ENCODE data around the gene SYCN. TPM values are rescaled to one million over a fixed set of nuclear protein-coding genes. Genes with fewer than 3 reads are reported as not detected.

Gene SYCN
- total and polyA plus RNA-seq, 8 donors = not detected

- H3K27ac ChIP-seq = no peak overlapping the region
- intact Hi-C loops (cut with DNase I) = no loop called here
- peaks cover 0 to 97% of the 10 kb centered on the region in 2 donors for H3K36me3 ChIP-seq
- no peaks in the 10 kb centered on the region for H3K27me3 ChIP-seq
- no peak for TF ChIP-seq CTCF (IDR thresholded peaks at IDR 0.05)
- DNase-seq = no peak
- H3K4me3 ChIP-seq = no peak overlapping the region
- H3K9me3 ChIP-seq = no peaks in the 10 kb centered on the region
- no peaks in the 10 kb centered on the region for H3K4me1 ChIP-seq
- ATAC-seq = no peak
Measured at GRCh38 chr19:39174558-39175544, 29.2 kb downstream of the SYCN start.

GRCh38 chr19:39174142-39174541, 29.9 kb downstream of the SYCN start:
- no peaks in the 10 kb centered on the region for H3K9me3 ChIP-seq
- no peak overlapping the region for H3K27ac ChIP-seq
- intact Hi-C loops (cut with DNase I) = no loop called here
- no peak overlapping the region for H3K4me3 ChIP-seq
- no peaks in the 10 kb centered on the region for H3K4me1 ChIP-seq
- DNase-seq = no peak
- peaks cover 0 to 97% of the 10 kb centered on the region in 2 donors for H3K36me3 ChIP-seq
- TF ChIP-seq CTCF (IDR thresholded peaks at IDR 0.05) = no peak
- no peaks in the 10 kb centered on the region for H3K27me3 ChIP-seq
- no peak for ATAC-seq

GRCh38 chr19:39173502-39173991, 30.5 kb downstream of the SYCN start:
- H3K27ac ChIP-seq = no peak overlapping the region
- H3K36me3 ChIP-seq = peaks cover 0 to 91% of the 10 kb centered on the region in 2 donors
- no peaks in the 10 kb centered on the region for H3K9me3 ChIP-seq
- TF ChIP-seq CTCF (IDR thresholded peaks at IDR 0.05) = no peak
- no peaks in the 10 kb centered on the region for H3K4me1 ChIP-seq
- no peak overlapping the region for H3K4me3 ChIP-seq
- DNase-seq = no peak
- no peak for ATAC-seq
- no peaks in the 10 kb centered on the region for H3K27me3 ChIP-seq
- intact Hi-C loops (cut with DNase I) = no loop called here

- Histone ChIP-seq H3K4me1 (peaks cover 0 to 5% of the 10 kb centered on the region in 2 donors), H3K27me3 (no peaks in the 10 kb centered on the region), H3K36me3 (peaks cover 0 to 85% of the 10 kb centered on the region in 2 donors), H3K4me3 (no peak overlapping the region), H3K27ac (no peak overlapping the region), H3K9me3 (no peaks in the 10 kb centered on the region)
- ATAC-seq (no peak), DNase-seq (no peak)
- intact Hi-C loops (cut with DNase I) = no loop called here
- TF ChIP-seq CTCF (IDR thresholded peaks at IDR 0.05) = no peak
Measured at GRCh38 chr19:39172700-39173501, 31.2 kb downstream of the SYCN start.

Measured in left lung (tissue), 10 donors.